HCT116 (cell line): Measurements from ENCODE around the gene FGF14. TPM values are rescaled to one million over a fixed set of nuclear protein-coding genes. Genes with fewer than 3 reads are reported as not detected.

Source experiments
- ATAC-seq: fragments of 200-7000 bp; cut with Tn5 transposase; 2 replicates; pipeline ENCODE4 v1.9.1; 2020; ENCODE audit warnings: mild to moderate bottlenecking, moderate library complexity
- BruUV-seq: library from RNA; stranded (reverse); fragments of 400-500 nt; replicated peaks from 2 replicates; lab custom pipeline; 2021; lab: Mats Ljungman, UMichigan
- CTCF ChIA-PET: fragments of 300-600 bp; sonication (Branson Sonifier 250); formaldehyde crosslinking; loops from one replicate; lab custom pipeline; 2021; ENCODE audit warnings: antibody characterized with exemption; lab: Charles Lee
- POLR2A ChIA-PET: fragments of 300-600, 350-600 bp; sonication (Branson Sonifier 250); formaldehyde crosslinking; loops from one replicate; lab custom pipeline; 2021; ENCODE audit warnings: antibody characterized with exemption; lab: Charles Lee
- RAD21 ChIA-PET, 2 experiments: fragments of 300-600 bp; sonication (Branson Sonifier 250); formaldehyde crosslinking; loops; one replicate each; lab custom pipeline; 2023; ENCODE audit warnings: low total read pairs in 2 of 2; ENCODE audit not compliant: uncharacterized antibody in 2 of 2, unreplicated experiment in 2 of 2, low non-redundant PET in 1 of 2; lab: Charles Lee
- DNase-seq: peaks from one replicate; pipeline ENCODE4 v3.0.0-alpha.2; 2010; ENCODE audit warnings: low read depth, low spot score
- H2AFZ ChIP-seq: fragments of 200-600 bp; shearing (Covaris generic), sonication (generic); 2 replicates; pipeline ENCODE4 v1.6.1; 2017; ENCODE audit warnings: low read depth, mixed run types, mixed read lengths, antibody characterized with exemption, low read length; ENCODE audit not compliant: poor library complexity, severe bottlenecking
- H3K27ac ChIP-seq: 2 replicates; pipeline ENCODE4 v1.5.1; 2012; ENCODE audit warnings: low read depth, low read length
- H3K27me3 ChIP-seq: fragments of 200-600 bp; sonication (generic); 2 replicates; pipeline ENCODE4 v1.6.1; 2016; ENCODE audit warnings: mixed run types, low read length, mixed read lengths; ENCODE audit not compliant: insufficient read depth
- H3K36me3 ChIP-seq, 2 experiments: fragments of 200-500 bp in 1 of 2; fragments of 200-600 bp in 1 of 2; sonication (Bioruptor generic) in 1 of 2; sonication (generic) in 1 of 2; 2 replicates each; pipeline versions ENCODE4 v1.5.1 to v1.6.1; 2014 to 2016; ENCODE audit warnings: low read length in 2 of 2, inconsistent platforms in 1 of 2, mixed read lengths in 1 of 2, mixed run types in 1 of 2; ENCODE audit not compliant: insufficient read depth in 2 of 2, control insufficient read depth in 1 of 2
- H3K4me1 ChIP-seq, 2 experiments: fragments of 200-600 bp in 1 of 2; sonication (generic) in 1 of 2; 2 replicates each; pipeline versions ENCODE4 v1.5.1 to v1.6.1; 2012 to 2017; ENCODE audit warnings: low read length in 2 of 2, inconsistent platforms in 1 of 2, mild to moderate bottlenecking in 1 of 2, mixed read lengths in 1 of 2, mixed run types in 1 of 2, moderate library complexity in 1 of 2; ENCODE audit not compliant: insufficient read depth in 2 of 2, control insufficient read depth in 1 of 2
- H3K4me2 ChIP-seq: fragments of 200-600 bp; sonication (generic); 2 replicates; pipeline ENCODE4 v1.6.1; 2017; ENCODE audit warnings: mixed run types, low read length, mixed read lengths
- H3K4me3 ChIP-seq, 2 experiments: fragments of 200-600 bp in 1 of 2; sonication (generic) in 1 of 2; replicated peaks in 1 of 2; 2 replicates each; pipeline ENCODE4 v1.5.1; 2011 to 2016; ENCODE audit warnings: low read length in 2 of 2, control low read depth in 1 of 2, low read depth in 1 of 2, mild to moderate bottlenecking in 1 of 2, mixed read lengths in 1 of 2, mixed run types in 1 of 2
- H3K79me2 ChIP-seq: fragments of 200-600 bp; sonication (generic); 2 replicates; pipeline ENCODE4 v1.6.1; 2017; ENCODE audit warnings: mild to moderate bottlenecking, mixed run types, low read length, moderate library complexity, mixed read lengths; ENCODE audit not compliant: insufficient read depth
- H3K9ac ChIP-seq: fragments of 200-600 bp; sonication (generic); 2 replicates; pipeline ENCODE4 v1.6.1; 2016; ENCODE audit warnings: low read length, mixed read lengths
- H3K9me2 ChIP-seq: fragments of 200-600 bp; sonication (generic), shearing (Covaris generic); 2 replicates; pipeline ENCODE4 v1.6.1; 2017; ENCODE audit warnings: mixed run types, mild to moderate bottlenecking, moderate library complexity; ENCODE audit not compliant: insufficient read depth
- H3K9me3 ChIP-seq, 2 experiments: fragments of 200-500 bp in 1 of 2; fragments of 200-600 bp in 1 of 2; sonication (Bioruptor generic) in 1 of 2; sonication (generic) in 1 of 2; 2 replicates each; pipeline ENCODE4 v1.6.1; 2014 to 2017; ENCODE audit warnings: low read length in 2 of 2, mixed read lengths in 2 of 2, inconsistent platforms in 1 of 2, low read depth in 1 of 2, mild to moderate bottlenecking in 1 of 2, mixed run types in 1 of 2, moderate library complexity in 1 of 2; ENCODE audit not compliant: control insufficient read depth in 1 of 2, insufficient read depth in 1 of 2
- H4K20me1 ChIP-seq: fragments of 200-600 bp; sonication (generic), shearing (Covaris generic); 2 replicates; pipeline ENCODE4 v1.6.1; 2017; ENCODE audit warnings: mixed run types, mild to moderate bottlenecking, moderate library complexity; ENCODE audit not compliant: insufficient read depth
- ELF1 ChIP-seq: IDR thresholded peaks from 2 replicates; pipeline ENCODE4 v1.6.1; 2012; ENCODE audit warnings: low read depth, borderline replicate concordance
- EZH2phosphoT487 ChIP-seq: fragments of 200-600 bp; IDR thresholded peaks from 2 replicates; pipeline ENCODE4 v1.6.1; 2018; ENCODE audit warnings: antibody characterized with exemption, borderline replicate concordance
- RAD21 ChIP-seq: IDR thresholded peaks from 2 replicates; pipeline ENCODE4 v1.6.1; 2012; ENCODE audit warnings: low read depth, mild to moderate bottlenecking
- TCF7L2 ChIP-seq: IDR thresholded peaks from 2 replicates; pipeline ENCODE4 v1.7.0; 2011; ENCODE audit warnings: borderline replicate concordance, inconsistent platforms; ENCODE audit not compliant: insufficient read depth, insufficient read length; ENCODE audit errors: extremely low read depth
- YY1 ChIP-seq: IDR thresholded peaks from 2 replicates; pipeline ENCODE4 v1.6.1; 2011; ENCODE audit warnings: low read length, low read depth, moderate library complexity, mild to moderate bottlenecking; ENCODE audit not compliant: insufficient replicate concordance; ENCODE audit errors: extremely low read depth
- ZFX ChIP-seq: fragments of 450-650 bp; IDR thresholded peaks from 2 replicates; pipeline ENCODE4 v1.6.1; 2017
- ZNF274 ChIP-seq: fragments of 200-500 bp; sonication (Bioruptor generic); IDR thresholded peaks from 2 replicates; pipeline ENCODE4 v1.6.1; 2014; ENCODE audit warnings: mild to moderate bottlenecking, low read depth, low read length, inconsistent platforms
- intact Hi-C: fragments of 100-400 bp; cut with micrococcal nuclease; formaldehyde crosslinking; loops from 2 replicates; pipeline ENCODE4 v1.10.0; 2022
- total RNA-seq: library from RNA; stranded (reverse); gene quantifications from one replicate; pipeline ENCODE4 v1.2.1, GENCODE V29; 2021; ENCODE audit not compliant: unreplicated experiment
- TF ChIP-seq, protein P1 (sequence below), 3 experiments: fragments of 200-600 bp in 1 of 3; sonication (generic) in 1 of 3; IDR thresholded peaks in 2 of 3; conservative IDR thresholded peaks in 1 of 3; 2 replicates each; pipeline ENCODE4 v1.5.1; 2012 to 2017; ENCODE audit warnings: low read depth in 2 of 3, low read length in 2 of 3, antibody characterized with exemption in 1 of 3, borderline replicate concordance in 1 of 3, control low read depth in 1 of 3, mild to moderate bottlenecking in 1 of 3, mixed read lengths in 1 of 3, mixed run types in 1 of 3, moderate library complexity in 1 of 3; ENCODE audit not compliant: insufficient read depth in 1 of 3
- TF ChIP-seq, protein P2 (sequence below): IDR thresholded peaks from 2 replicates; pipeline ENCODE4 v1.6.1; 2012; ENCODE audit warnings: low read depth

Gene FGF14
- total RNA-seq, 1 experiment from 2014 or later = not detected

DNA sequence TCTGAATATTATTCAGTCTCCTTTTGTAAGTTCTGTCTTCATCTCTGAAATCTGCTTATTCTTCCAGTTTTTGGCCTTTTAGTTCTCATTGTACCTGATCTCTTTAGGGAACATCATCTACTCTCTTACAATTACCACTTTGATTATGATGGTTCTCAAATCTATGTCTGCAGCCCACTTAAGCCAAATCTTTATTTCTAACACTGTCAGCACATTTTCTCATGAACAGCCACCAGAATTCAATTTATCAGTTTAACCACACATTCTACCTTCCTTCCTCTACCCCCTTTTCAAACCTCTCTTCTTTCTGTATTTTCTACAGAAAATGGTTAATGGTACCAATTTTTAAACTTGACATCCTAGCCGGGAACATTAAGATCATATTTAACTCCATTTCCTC lies 175.3 kb downstream of the FGF14 start:
- Histone ChIP-seq H3K27me3 (no peaks in the 10 kb centered on the region), H3K79me2 (no peaks in the 10 kb centered on the region), H3K9ac (no peak overlapping the region), H3K36me3 (no peaks in the 10 kb centered on the region), H3K4me3 (no peak overlapping the region), H4K20me1 (no peaks in the 10 kb centered on the region), H3K4me2 (no peak overlapping the region), H3K4me1 (no peaks in the 10 kb centered on the region), H2AFZ (no peak overlapping the region), H3K9me3 (peaks cover 3 to 4% of the 10 kb centered on the region in 2 experiments; a peak in 2 of 4 replicates), H3K27ac (no peak overlapping the region), H3K9me2 (no peaks in the 10 kb centered on the region)
- intact Hi-C loops = no loop called here
- TF ChIP-seq ZNF274 (no peak), TCF7L2 (no peak), YY1 (no peak), ELF1 (no peak), EZH2phosphoT487 (no peak), RAD21 (no peak), ZFX (no peak)
- TF ChIP-seq, protein P1, sequence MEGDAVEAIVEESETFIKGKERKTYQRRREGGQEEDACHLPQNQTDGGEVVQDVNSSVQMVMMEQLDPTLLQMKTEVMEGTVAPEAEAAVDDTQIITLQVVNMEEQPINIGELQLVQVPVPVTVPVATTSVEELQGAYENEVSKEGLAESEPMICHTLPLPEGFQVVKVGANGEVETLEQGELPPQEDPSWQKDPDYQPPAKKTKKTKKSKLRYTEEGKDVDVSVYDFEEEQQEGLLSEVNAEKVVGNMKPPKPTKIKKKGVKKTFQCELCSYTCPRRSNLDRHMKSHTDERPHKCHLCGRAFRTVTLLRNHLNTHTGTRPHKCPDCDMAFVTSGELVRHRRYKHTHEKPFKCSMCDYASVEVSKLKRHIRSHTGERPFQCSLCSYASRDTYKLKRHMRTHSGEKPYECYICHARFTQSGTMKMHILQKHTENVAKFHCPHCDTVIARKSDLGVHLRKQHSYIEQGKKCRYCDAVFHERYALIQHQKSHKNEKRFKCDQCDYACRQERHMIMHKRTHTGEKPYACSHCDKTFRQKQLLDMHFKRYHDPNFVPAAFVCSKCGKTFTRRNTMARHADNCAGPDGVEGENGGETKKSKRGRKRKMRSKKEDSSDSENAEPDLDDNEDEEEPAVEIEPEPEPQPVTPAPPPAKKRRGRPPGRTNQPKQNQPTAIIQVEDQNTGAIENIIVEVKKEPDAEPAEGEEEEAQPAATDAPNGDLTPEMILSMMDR (IDR thresholded peaks at IDR 0.05 in 2 of 3, conservative IDR thresholded peaks at IDR 0.05 in 1 of 3; ENCODE audit: borderline replicate concordance in 1 of 3, insufficient read depth in 1 of 3, low read depth in 2 of 3, low read length in 2 of 3) = no peak
- TF ChIP-seq, protein P2, sequence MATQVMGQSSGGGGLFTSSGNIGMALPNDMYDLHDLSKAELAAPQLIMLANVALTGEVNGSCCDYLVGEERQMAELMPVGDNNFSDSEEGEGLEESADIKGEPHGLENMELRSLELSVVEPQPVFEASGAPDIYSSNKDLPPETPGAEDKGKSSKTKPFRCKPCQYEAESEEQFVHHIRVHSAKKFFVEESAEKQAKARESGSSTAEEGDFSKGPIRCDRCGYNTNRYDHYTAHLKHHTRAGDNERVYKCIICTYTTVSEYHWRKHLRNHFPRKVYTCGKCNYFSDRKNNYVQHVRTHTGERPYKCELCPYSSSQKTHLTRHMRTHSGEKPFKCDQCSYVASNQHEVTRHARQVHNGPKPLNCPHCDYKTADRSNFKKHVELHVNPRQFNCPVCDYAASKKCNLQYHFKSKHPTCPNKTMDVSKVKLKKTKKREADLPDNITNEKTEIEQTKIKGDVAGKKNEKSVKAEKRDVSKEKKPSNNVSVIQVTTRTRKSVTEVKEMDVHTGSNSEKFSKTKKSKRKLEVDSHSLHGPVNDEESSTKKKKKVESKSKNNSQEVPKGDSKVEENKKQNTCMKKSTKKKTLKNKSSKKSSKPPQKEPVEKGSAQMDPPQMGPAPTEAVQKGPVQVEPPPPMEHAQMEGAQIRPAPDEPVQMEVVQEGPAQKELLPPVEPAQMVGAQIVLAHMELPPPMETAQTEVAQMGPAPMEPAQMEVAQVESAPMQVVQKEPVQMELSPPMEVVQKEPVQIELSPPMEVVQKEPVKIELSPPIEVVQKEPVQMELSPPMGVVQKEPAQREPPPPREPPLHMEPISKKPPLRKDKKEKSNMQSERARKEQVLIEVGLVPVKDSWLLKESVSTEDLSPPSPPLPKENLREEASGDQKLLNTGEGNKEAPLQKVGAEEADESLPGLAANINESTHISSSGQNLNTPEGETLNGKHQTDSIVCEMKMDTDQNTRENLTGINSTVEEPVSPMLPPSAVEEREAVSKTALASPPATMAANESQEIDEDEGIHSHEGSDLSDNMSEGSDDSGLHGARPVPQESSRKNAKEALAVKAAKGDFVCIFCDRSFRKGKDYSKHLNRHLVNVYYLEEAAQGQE = no peak
- RAD21 ChIA-PET = no interaction called here
- CTCF ChIA-PET = no interaction called here
- ATAC-seq (no peak), DNase-seq (no peak)
- POLR2A ChIA-PET = no interaction called here
- BruUV-seq = no TSS peak
